HG03521 (cell line): ENCODE measurements around the gene CCKAR.

Experiments
- ATAC-seq: cut with Tn5 transposase; IDR thresholded peaks from one replicate; pipeline ENCODE4 v1.9.1; 2021; ENCODE audit warnings: mild to moderate bottlenecking, moderate library complexity; ENCODE audit not compliant: unreplicated experiment

The CCKAR gene

DNA sequence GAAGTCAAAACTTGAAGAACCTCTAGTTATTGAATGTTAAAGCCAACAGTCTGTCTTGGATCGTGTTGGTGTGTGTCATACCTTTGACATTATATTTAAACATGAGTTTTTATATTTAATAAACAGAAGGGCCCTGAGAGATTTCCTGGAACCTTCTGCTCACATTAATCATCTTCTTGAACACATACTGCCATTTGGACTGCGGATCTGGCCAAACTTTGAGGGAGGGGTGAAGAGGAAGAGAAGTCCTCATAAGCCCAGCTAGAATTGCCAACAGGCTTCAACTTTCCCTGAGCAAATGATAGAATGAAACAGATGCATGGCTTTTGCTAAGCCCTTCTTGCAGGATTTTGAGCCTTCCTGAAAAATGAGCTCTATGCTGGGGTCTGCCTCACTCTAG is 27.4 kb downstream of the CCKAR start:
- no peak for ATAC-seq

DNA sequence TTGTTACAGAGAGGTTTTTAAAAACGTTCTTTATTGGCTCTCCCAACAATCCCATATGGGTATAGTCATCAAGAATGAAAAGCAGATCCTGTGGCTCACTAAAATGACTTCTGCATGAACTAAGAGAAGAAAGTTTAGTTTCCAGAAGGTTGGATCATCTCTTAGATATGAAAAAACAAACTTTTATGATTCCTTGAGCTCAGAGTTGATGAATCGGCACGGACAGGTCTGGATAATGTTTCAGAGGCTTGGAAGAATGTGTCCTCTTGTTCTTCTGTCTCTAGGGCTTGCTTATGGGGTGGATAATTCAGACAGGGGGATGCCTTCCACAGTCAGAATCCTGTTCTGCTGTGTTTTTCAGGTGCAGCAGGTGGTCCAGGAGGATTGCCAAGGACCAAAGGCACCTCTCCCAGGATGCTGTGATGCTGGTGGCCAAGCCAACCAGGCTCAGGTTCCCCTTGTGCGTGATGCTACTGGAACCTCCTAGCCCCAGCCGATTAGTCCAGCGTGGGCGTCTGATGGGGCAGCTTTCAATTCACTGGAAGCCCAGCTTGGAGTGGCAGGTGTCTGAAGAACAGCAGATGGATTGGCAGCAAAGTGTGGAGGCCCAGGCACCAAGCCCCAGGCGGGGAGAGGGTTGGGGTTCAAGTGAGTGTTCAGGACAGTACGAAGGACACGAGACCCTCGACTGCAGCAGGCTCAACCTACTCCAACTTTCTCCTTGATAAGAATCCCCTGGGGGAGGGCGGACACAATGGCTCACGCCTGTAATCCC is 30.3 kb downstream of the CCKAR start:
- ATAC-seq = no peak

DNA sequence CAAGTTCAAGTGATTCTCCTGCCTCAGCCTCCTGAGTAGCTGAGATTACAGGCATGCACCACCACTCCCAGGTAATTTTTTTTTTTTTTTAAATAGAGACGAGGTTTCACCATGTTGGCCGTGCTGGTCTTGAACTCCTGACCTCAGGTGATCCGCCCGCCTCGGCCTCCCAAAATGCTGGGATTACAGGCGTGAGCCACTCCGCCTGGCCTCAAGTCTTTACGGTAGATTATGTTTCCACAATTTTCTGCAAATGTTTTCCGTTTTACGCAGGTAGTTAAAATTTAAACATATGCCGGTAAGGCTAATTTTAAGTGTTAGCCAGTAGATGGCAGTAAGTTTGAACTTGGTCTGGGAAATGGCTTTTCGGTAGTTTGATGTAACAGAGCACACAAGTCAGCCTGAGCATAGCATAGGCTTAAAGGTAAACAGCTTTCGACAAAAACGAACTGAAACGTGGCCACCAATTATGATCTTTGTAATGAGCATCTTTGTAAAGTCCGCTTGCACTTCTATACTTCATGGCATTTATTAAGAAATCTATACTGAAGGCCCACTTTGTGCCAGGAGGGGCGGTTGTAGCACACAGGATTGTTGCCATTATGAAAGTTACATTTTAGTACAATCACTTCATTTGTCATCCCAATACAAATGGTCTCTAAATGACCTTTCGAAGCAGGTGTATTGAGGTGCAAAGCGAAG is 31.1 kb downstream of the CCKAR start:
- peak; percentile 60 for ATAC-seq

DNA sequence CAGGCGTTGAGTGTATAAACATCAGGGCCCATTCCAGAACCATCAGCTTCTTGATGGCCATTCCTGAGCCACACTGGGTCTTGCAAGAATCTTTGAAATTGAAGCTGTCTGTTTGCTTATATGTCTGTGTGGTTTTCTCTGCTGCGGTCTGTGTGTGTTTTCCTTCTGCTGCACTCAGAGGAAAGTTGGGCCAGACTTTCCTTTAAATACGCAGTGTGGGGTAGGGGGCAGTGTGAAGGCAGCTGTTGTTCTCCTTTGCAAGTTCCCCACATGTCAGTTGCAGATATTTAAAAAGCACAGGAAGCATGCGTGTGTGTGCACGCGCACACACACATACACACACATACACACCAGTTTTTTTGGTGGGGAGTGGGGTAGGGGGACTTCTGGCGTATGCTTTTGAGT is 32.1 kb downstream of the CCKAR start:
- no peak for ATAC-seq

DNA sequence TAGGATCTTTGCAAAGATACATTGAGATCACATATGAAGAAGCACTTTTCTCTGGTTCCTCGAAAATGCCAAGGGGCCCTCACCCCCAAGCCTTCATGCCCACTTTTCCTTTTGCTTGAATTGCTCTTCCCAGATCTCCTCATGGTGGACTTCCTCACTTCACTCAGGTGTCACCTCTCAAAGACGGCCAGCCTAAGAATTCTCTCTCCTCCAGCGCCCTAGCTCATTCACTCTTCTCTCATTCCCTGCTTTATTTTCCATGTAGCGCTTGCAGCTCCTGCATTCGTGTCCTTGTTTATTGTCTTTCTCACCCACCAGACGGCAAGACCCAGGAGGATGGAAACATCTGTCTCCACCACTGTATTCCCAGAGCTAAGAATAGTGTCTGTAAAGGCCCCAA is 32.9 kb downstream of the CCKAR start:
- ATAC-seq = no peak

DNA sequence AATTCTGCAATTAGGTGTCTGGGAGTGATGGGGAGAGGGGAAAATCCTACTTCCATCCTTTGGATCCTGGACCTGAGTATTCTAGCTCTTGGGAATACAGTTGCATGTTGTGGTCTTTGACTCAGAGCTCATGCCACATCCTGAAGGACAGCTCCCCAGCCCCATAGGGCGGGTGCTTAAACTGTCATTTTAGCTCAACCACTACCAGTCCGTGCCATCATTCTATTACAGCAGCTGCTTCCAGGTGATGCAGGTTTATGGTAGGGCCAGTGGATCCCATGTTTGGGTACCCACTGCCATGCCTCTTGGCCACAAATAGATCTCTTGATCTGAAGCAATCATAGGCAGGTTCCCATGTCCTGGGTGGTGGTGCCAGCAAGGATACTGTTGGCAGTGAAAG is 34.7 kb downstream of the CCKAR start:
- ATAC-seq = no peak

DNA sequence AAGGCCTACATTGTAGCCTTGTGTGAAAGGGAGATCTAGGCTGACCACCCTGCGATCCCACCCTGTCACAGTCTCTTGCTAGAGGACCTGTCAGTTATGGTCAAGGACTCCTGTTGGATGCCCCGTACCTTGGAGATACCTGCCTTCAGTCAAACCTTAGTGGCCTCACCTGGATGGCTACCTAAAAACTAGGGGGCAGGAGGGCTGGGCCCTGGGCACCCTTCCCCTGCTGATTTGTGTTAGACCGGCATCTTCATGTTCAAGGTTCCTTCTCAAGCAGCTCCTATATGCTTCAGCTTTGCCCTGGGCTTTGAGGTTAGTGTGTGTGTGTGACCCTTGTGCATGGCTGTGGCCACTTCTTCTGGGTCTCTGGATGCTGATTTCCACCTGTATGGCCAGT is 35.3 kb downstream of the CCKAR start:
- no peak for ATAC-seq

DNA sequence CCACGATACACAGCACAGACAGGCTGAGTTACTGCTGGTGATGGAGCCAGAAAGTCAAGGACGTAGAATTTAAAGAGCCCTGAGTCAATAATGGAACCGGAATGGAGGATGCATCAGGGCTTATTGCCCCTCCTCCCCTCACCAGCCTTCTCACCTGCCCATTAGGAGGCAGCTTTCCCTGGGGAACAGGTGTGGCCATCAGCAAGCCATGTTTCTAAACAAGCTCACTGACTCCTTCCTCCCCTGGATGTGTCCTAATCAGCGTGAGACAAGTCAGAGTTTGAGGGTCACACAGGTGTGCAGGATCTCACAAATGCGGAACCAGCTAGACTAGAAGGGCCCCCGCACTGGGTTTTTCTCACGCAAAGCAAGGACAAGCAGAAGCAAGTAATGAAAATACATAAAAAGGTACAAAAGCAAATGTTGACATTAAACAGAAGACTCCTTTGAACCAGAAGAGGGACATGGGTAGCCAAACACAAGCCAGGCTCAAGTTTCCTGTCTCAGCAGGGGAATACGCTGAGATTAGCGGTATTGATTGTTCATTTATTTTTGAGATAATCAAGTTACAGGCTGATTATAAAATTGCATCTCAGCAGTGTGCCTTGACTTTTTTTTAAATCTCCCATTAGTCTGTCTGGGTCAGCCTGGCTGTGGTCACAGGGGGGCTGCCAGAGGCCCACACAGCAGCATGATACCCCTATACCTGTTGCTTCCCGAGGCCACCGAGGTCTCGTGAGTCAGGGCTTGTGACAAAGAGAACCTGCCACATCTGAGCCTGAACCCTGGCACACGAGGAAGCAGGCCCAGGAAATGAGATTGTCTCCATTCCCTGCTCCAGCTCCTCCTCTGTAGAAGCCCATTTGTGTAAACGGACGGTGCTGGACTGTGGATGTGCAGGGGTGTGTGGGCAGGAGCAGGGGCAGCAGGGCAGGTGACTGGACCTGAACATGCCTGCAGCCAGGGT is 37.4 kb downstream of the CCKAR start:
- ATAC-seq = no peak

DNA sequence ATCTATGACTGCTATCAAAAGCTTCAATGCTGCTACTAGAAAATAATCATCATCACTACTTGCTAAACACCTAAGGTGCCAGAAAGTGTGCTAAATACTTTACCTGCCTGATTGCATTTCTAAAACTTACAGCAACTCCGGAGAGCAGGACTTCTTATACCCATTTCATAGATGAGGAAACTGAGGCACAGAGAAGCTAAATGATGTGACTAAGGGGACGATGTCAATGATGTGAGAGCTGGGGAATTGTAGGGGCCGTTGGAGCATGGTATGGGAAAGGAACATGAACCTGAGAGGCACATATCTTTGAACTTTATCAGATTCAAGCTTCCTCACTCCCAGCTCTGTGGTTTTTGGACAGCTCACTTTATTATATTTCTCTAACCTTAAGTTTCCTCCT is 38.7 kb downstream of the CCKAR start:
- ATAC-seq = no peak

DNA sequence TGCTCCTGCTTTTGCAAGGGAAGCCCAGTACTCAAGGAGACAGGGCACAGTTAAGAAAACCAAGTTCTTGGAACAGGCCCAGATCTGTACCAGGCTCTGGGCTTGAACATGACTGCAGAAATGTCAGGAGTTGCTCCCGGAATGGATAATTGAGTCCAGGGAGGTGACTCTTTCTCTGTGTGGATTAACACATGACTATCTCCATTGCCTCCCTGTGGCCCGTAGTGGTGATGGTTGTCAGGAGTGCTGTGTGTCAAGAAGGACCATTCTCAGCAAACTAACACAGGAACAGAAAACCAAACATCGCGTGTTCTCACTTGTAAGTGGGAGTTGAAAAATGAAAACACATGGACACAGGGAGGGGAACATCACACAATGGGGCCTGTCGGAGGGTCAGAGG is 39.9 kb downstream of the CCKAR start:
- ATAC-seq = no peak

DNA sequence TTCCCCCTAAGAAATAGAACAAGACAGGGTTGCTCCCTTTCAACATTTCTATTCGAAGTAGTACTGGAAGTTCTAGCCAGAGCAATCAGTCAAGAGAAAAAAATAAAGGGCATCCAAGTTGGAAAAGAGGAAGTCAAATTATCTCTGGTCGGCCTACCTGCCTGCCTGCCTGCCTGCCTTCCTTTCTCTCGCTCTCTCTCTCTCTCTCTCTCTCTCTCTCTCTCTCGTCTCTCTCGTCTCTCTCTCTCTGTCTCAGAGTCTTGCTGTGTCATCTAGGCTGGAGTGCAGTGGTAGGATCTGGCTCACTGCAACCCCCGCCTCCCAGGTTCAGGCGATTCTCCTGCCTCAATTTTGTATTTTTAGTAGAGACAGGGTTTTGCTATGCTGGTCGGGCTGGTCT is 42.9 kb downstream of the CCKAR start:
- ATAC-seq = no peak

DNA sequence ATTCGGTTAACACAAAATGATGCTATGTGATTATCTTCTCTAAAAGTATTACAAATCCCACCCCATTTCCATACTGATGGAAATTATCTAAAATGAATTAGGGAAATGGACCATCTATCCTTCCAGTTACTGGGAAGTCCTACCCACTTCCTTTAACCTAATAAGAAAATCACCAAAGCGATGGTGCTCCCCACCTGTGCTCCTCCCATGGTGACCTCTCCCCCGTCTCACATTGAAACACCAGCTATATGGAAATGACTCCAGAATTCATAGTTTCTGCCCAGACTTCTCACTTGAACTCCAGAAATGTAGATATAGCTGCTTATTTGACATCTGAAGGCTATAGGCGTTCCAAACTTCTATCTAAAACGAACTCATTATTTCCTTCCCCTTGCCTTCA is 48.5 kb downstream of the CCKAR start:
- ATAC-seq = no peak

DNA sequence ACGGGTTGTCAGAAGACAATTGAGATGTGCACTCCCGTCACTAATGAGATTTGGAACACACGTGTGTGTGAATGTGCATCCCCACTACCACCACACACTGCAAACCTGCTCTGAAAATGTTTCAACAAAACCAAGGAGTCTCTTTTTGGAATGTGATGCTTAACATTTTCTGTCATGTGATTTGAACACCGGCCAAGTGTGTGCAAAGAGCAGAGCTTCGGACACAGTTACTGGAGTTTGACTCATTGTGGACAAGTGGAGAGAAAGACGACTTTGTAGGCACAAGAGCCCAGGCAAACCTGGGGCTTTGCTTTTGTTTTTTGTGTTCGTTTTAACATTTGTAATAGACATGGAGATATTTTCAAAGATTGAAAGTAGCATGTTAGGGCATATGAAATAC is 49.2 kb downstream of the CCKAR start:
- no peak for ATAC-seq

DNA sequence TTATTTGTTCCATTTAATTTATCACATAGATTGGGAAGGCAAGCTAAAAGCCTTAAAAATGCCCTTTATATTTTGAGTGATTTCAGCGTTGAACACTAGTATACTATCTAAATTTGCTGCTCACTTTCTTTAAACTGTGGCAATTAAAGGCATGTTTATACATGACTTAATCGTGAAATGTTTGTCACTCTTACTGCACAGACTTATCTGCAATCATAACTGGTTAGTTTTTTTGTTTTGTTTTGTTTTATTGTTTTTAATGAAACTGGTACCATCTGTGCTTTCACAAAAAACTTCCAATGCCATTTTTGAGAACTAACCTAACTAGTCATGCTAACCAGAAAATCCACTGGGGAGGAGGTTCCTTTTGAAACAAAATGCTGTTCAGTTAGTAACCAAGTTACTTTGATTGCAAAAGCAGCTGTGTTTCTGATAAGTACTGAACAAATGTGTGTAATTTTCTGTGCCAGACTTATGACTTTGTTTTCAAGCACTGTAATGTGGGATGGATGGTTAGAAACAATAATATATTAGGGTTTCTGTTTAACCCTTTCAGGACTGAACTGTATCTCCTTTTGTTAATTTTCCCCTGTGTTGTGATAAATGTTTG is 56.1 kb downstream of the CCKAR start:
- ATAC-seq = no peak

DNA sequence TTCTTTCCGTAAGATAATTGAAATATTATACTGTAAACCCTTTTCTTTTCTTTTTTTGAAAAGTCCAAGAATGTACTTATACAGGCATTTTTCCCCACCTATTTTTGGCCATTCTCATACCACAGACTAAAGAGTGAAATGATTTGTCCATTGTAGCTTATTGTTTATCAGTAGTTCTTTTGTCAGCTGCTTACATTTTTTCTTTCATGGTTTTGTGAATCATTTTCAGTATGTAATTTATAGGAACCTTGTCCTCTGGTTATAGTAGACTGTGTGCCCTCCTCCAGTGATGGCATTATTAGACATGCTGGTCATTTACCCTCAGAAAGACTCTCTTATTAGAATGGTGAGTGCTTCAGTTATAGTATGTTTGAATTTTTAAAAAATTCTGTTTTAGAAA is 56.7 kb downstream of the CCKAR start:
- ATAC-seq = no peak

DNA sequence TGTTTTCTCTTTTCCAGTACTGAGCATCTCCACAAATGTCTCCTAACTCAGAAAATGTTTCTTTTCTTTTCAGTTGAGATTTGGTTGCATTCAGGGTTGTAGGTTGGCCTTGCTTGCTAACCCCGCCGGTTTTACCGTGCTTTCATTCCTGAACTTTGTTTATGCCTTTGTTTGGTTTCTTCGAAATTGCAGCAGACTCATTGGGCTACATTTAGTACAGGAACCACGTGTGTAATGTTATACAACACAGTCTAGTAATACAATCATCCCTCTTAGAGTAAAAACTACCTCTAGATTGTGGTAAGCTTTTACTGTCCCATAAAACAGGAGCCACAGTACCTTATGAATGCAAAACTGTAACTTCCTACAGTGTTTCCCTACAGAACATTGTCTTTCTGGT is 57.9 kb downstream of the CCKAR start:
- no peak for ATAC-seq

DNA sequence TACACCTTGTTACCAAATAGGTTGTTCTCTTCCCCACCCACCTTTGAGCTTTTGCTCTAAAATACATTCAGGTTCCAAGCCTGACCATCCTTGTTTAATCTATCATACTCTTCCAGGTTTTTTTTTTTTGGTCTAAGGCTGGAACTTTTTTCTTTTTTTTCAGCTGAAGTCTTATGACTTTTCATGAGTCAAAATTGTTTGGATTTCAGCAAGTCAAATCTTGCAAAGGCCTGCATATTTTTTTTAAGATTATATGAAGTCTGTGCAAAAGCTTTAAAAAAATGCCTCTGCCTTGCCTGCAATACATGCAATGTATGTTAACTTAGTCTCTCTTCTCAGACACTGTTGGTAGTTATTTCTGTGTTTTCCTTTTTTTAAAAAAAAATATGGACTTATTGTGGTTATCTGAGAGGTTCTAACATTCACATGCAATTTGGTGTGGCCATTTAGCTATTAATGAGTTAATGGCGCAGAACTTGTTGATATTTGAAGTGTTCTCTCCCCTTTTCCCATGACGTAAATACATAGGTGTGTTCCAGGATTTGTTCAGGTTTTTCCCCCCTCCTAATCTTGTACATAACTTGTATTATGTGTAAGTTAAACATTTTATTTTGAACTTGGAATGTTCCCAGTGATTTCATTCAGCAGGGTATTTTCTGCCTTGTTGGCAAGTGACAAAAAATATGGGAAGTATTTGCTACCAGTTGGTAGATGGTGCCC is 58.7 kb downstream of the CCKAR start:
- no peak for ATAC-seq
